ENCODE results near the gene PLA2G2F. TPM values are rescaled to one million over a fixed set of nuclear protein-coding genes. Genes with fewer than 3 reads are reported as not detected.

Gene PLA2G2F
- total and polyA plus RNA-seq, 2 of the 8 experiments (the other 6 are each of a cell fraction or from before 2014, with no cell fraction given): not detected

DNA sequence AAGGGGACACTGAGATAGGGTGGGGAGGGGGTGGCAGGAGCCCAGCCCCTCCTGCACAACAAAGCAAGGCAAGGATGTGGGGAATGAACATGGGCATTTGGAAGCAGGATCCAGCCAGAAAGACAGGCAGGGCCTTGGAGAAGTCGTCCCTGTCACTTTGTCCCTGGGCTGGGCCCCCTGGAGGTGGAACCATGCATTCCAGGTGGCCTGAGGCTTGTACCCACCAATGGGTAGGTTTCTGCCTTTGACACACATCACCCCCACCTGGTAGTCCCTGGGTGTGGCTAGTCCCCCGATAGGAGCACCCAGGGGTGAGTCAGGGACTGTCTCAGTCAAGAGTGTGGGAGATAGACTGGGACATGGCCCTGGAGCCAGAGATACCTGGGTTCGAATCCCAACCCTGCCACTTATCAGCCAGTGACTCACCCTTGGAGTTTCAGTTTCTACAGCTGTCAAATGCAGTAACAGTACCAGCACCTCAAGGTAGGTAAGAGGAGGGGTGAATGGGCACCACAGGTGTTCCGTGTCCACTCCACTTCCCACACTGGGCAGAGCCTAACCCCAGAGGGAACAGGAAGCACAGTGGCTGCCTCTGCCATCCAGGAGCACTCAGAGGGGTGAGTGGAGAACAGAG, 29.8 kb upstream of the PLA2G2F start (continued):
- no peak for TF ChIP-seq CHD7 (IDR thresholded peaks at IDR 0.05; ENCODE audit: insufficient replicate concordance, low read length)
- TF ChIP-seq SRF (IDR thresholded peaks at IDR 0.05; ENCODE audit: low read depth, low read length): no peak
- TF ChIP-seq POU5F1 (IDR thresholded peaks at IDR 0.05; ENCODE audit: low read depth, low read length): no peak
- TF ChIP-seq, protein P1, sequence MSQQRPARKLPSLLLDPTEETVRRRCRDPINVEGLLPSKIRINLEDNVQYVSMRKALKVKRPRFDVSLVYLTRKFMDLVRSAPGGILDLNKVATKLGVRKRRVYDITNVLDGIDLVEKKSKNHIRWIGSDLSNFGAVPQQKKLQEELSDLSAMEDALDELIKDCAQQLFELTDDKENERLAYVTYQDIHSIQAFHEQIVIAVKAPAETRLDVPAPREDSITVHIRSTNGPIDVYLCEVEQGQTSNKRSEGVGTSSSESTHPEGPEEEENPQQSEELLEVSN (IDR thresholded peaks at IDR 0.05): no peak
- TF ChIP-seq EGR1 (IDR thresholded peaks at IDR 0.05; ENCODE audit: borderline replicate concordance, low read depth, low read length): no peak
- no peak for TF ChIP-seq BACH1 (IDR thresholded peaks at IDR 0.05; ENCODE audit: low read length)
